MM.1S (cell line): Measurements from ENCODE around the gene IRS2.

Experiments
- EZH2 ChIP-seq: fragments of 300-600 bp; sonication (generic); optimal IDR thresholded peaks from 2 replicates; pipeline ENCODE3; 2017; ENCODE audit warnings: low read depth, mild to moderate bottlenecking, antibody characterized with exemption, low read length, mixed read lengths
- EZH2phosphoT487 ChIP-seq: fragments of 300-600 bp; sonication (generic); IDR thresholded peaks from 2 replicates; pipeline ENCODE4 v1.6.1; 2018; ENCODE audit warnings: antibody characterized with exemption, low read length

DNA sequence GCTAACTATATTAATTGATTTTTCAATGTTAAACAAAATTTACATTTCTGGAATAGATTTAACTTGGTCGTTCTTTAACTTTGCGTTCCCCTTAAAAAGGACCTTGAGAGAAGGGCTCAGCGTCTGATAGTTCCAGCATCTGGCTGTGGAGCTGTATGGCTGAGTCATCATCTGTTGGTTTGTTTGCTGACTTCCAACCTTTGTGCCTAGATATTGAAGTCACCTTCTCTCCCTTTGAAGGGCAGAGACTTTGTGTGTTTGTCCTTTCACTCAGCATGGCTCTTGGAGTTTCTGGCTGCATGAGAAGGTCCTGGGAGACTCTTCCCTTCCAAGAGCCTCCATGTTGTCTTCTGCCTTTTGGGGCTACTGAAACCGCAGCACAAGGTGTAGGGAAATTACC lies 16.6 kb upstream of the IRS2 start:
- TF ChIP-seq EZH2phosphoT487: no peak
- no peak for TF ChIP-seq EZH2
